22Rv1 (cell line): ENCODE results near the gene GSTA4.
"Not testable (repeated sequence)": the region's sequence is repeated elsewhere in the genome, so short reads cannot be mapped to it uniquely, and the experiment has no call there.

Experiments used
- H3K27ac ChIP-seq: fragments of 450-650 bp; 2 replicates; pipeline ENCODE4 v1.5.1; 2017
- CTCF ChIP-seq: fragments of 450-650 bp; IDR thresholded peaks from 2 replicates; pipeline ENCODE4 v1.5.1; 2017; ENCODE audit warnings: mild to moderate bottlenecking
- ZFX ChIP-seq: fragments of 450-650 bp; IDR thresholded peaks from 2 replicates; pipeline ENCODE4 v1.6.1; 2017; ENCODE audit warnings: antibody characterized with exemption, borderline replicate concordance

The GSTA4 gene

DNA sequence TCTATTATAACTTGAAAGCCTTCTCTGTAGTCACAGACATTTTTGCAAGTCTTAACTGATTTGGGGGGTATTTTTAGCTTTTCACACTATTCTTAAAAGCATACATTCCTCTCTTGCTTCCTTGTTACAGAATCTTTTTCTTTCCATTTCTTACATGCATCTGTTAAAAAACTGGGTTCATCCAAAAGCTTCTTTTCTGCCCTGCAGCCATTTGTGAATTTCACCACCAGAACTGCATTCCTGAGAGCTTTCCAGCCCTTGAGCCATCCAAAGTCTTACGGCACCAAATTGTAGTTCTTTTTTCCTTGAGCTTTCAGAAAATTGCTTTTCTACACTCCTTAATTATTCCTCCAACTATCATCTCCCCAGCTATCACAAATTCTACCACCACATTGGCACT is 19.7 kb upstream of the GSTA4 start:
- no peak for TF ChIP-seq CTCF
- no peak for TF ChIP-seq ZFX

DNA sequence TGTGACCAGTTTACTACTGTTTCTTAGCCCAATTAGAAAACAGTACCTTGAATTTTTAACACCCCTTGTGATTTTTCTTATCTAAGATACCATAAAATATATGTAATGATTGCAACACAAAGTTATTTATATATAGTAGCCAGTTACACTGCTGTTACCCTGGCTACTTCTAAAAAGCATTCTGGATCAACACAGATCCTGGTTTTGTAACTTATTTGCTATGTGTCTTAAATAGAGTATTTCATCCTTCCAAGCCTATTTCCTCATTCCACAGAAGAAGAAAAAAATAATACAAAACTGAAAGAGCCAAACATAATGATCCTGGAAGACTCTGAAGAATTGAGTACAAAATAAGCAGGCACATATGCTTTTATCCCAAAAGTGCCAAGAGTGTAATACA is 19.0 kb upstream of the GSTA4 start:
- TF ChIP-seq ZFX (no peak), CTCF (no peak)
- H3K27ac ChIP-seq = no peak overlapping the region

More for the DNA sequence above, 19.7 kb upstream of the GSTA4 start:
- no peak overlapping the region for H3K27ac ChIP-seq

DNA sequence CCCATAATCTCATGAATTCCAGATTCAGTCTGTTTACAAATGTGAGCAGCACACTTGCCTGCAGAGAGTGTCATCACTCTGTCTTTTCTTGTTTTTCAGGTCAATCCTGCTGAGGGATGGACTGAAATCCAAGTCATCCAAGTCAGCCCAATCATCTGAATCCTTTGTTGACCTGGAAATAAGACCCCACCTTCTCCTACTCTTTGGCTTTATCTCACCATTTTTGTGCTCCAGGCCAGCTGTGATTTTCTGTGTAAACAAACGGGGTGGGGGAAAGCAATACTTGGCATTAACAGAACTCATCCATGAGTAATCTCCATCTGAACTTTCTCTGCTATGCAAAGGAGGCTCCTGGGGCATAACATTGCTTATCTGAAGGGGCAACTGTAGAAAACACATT is 16.9 kb upstream of the GSTA4 start:
- TF ChIP-seq CTCF (no peak), ZFX (no peak)
- H3K27ac ChIP-seq = peak overlapping the region; percentile 48

DNA sequence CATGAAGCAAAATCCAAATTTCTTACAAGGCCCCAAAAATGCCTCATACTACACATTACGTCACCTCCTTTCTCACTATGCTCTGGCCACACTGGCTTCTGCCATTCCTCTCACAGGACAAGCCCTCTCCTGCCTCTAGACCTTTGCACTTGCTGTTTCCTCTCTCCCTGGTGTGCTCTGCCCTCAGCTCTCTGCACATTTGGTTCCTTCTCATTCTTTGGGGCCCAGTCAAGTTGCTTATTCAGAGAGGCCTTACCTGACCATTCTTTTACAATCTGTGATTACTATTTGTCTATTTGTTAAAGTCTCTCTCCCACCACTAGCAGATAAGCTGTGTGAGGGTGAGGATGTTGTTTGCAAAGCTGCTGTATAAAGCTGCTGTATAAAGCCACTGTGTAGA is 15.4 kb upstream of the GSTA4 start:
- H3K27ac ChIP-seq = no peak overlapping the region
- TF ChIP-seq CTCF (no peak), ZFX (no peak)

DNA sequence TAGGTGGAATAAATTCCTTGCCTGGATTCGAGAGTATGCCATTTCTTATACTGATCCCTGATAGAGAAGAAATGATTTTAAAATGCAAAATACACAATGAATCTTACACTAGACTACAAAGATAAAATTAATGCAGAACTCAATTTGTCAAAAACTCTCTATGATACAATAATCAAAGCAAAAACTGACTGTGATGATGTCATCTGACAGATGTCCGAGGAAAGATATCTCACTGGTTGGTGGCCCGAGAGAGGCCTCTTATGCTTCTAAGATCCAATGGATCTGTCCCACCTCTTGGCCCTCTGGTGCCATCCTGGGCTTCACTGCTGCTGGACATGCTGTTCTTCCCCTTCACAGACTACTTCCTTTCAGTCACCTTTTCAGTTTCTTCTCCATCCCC is 14.4 kb upstream of the GSTA4 start:
- no peak for TF ChIP-seq ZFX
- TF ChIP-seq CTCF = no peak
- no peak overlapping the region for H3K27ac ChIP-seq

DNA sequence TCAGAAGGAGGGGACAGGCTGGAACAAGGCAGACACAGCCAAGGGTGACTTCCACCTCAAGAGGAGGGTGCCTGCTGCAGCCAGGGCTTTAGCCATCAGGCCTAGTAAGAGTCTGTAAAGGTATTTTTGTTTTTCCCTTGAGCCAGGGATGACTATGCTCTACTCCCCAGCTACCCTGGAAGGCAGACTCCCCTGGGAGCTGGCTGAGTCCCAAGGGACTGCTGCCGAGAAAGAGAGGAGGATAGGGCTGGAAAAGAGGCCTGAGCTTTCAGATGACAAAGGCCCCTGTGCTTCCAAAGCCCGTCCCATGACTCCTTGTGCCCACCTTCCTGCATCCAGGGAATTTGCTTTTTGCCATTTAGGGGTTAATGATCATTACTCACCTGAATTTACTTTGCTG is 14.0 kb upstream of the GSTA4 start:
- TF ChIP-seq CTCF = no peak
- TF ChIP-seq ZFX = no peak
- H3K27ac ChIP-seq = no peak overlapping the region

GRCh38 chr6:53008192-53008687 is 13.2 kb upstream of the GSTA4 start:
- H3K27ac ChIP-seq = not testable (repeated sequence)

- TF ChIP-seq CTCF (no peak), ZFX (no peak)
These were observed 10.7 kb upstream of the GSTA4 start for GRCh38 chr6:53005663-53006250.

More at GRCh38 chr6:53005663-53006250, 10.7 kb upstream of the GSTA4 start:
- no peak overlapping the region for H3K27ac ChIP-seq
